Parathyroid adenoma (tissue), 2 donors: Measurements from ENCODE around the gene FAM241A.
"Not testable (repeated sequence)": the region's sequence is repeated elsewhere in the genome, so short reads cannot be mapped to it uniquely, and the experiment has no call there.

Experiments used
- H2AFZ ChIP-seq: fragments of 300-600 bp; sonication (generic); one replicate; pipeline ENCODE4 v1.7.0; 2017; ENCODE audit warnings: antibody characterized with exemption, mild to moderate bottlenecking
- H3K27ac ChIP-seq: fragments of 300-600 bp; sonication (generic); one replicate; pipeline ENCODE4 v1.7.0; 2017
- H3K27me3 ChIP-seq: fragments of 300-600 bp; sonication (generic); one replicate; pipeline ENCODE4 v1.7.0; 2017; ENCODE audit warnings: low read length; ENCODE audit not compliant: control insufficient read depth, insufficient read depth
- H3K36me3 ChIP-seq: fragments of 300-600 bp; sonication (generic); one replicate; pipeline ENCODE4 v1.7.0; 2017; ENCODE audit warnings: low read length; ENCODE audit not compliant: control insufficient read depth, insufficient read depth
- H3K4me1 ChIP-seq: fragments of 300-600 bp; sonication (generic); one replicate; pipeline ENCODE4 v1.7.0; 2017; ENCODE audit warnings: control low read depth
- H3K4me2 ChIP-seq: fragments of 300-600 bp; sonication (generic); one replicate; pipeline ENCODE4 v1.7.0; 2017; ENCODE audit warnings: low read length
- H3K4me3 ChIP-seq: fragments of 300-600 bp; sonication (generic); one replicate; pipeline ENCODE4 v1.7.0; 2017; ENCODE audit warnings: low read depth, low read length
- H3K79me2 ChIP-seq: fragments of 300-600 bp; sonication (generic); one replicate; pipeline ENCODE4 v1.7.0; 2017; ENCODE audit warnings: control low read depth
- H3K9ac ChIP-seq: fragments of 300-600 bp; sonication (generic); one replicate; pipeline ENCODE4 v1.7.0; 2017; ENCODE audit warnings: mild to moderate bottlenecking
- H3K9me3 ChIP-seq: fragments of 300-600 bp; sonication (generic); one replicate; pipeline ENCODE4 v1.7.0; 2017; ENCODE audit warnings: low read length; ENCODE audit not compliant: control insufficient read depth
- CTCF ChIP-seq: fragments of 300-600 bp; sonication (generic); IDR thresholded peaks from one replicate; pipeline ENCODE4 v1.7.0; 2017; ENCODE audit warnings: antibody characterized with exemption, mild to moderate bottlenecking
- donor health status: primary hyperparathyroidism.

Gene FAM241A

GRCh38 chr4:112176596-112176995 is 31.3 kb downstream of the FAM241A start:
- Histone ChIP-seq H3K4me1 (no peaks in the 10 kb centered on the region), H3K79me2 (no peaks in the 10 kb centered on the region), H3K9me3 (no peaks in the 10 kb centered on the region), H2AFZ (no peak overlapping the region), H3K4me2 (no peak overlapping the region), H3K9ac (no peak overlapping the region), H3K36me3 (no peaks in the 10 kb centered on the region), H3K27ac (no peak overlapping the region), H3K27me3 (no peaks in the 10 kb centered on the region), H3K4me3 (no peak overlapping the region)
- TF ChIP-seq CTCF, result no peak

- not testable (repeated sequence) for H3K9me3 ChIP-seq, H2AFZ ChIP-seq, H3K27ac ChIP-seq, H3K4me3 ChIP-seq, H3K4me1 ChIP-seq, H3K36me3 ChIP-seq, H3K9ac ChIP-seq, H3K27me3 ChIP-seq, H3K4me2 ChIP-seq, H3K79me2 ChIP-seq
These were observed 33.5 kb downstream of the FAM241A start for GRCh38 chr4:112178741-112179140.

- Histone ChIP-seq H3K27me3 (no peaks in the 10 kb centered on the region), H3K27ac (no peak overlapping the region), H3K79me2 (no peaks in the 10 kb centered on the region), H3K4me2 (no peak overlapping the region), H3K4me3 (no peak overlapping the region), H3K9ac (no peak overlapping the region), H3K4me1 (no peaks in the 10 kb centered on the region), H2AFZ (no peak overlapping the region), H3K36me3 (no peaks in the 10 kb centered on the region), H3K9me3 (no peaks in the 10 kb centered on the region)
- no peak for TF ChIP-seq CTCF
These were observed 36.2 kb downstream of the FAM241A start for GRCh38 chr4:112181358-112182000.

- no peaks in the 10 kb centered on the region for H3K79me2 ChIP-seq
- H3K36me3 ChIP-seq, result no peaks in the 10 kb centered on the region
- H3K27me3 ChIP-seq, result no peaks in the 10 kb centered on the region
- H3K4me3 ChIP-seq, result no peak overlapping the region
- no peaks in the 10 kb centered on the region for H3K9me3 ChIP-seq
- H3K9ac ChIP-seq, result no peak overlapping the region
- H3K4me1 ChIP-seq, result no peaks in the 10 kb centered on the region
- H3K27ac ChIP-seq, result no peak overlapping the region
- no peak for TF ChIP-seq CTCF
- no peak overlapping the region for H2AFZ ChIP-seq
- H3K4me2 ChIP-seq, result no peak overlapping the region
These were observed 37.4 kb downstream of the FAM241A start for GRCh38 chr4:112182604-112183003.

GRCh38 chr4:112183252-112183651 is 38.0 kb downstream of the FAM241A start:
- Histone ChIP-seq H3K79me2 (no peaks in the 10 kb centered on the region), H3K4me1 (no peaks in the 10 kb centered on the region), H3K9ac (no peak overlapping the region)

More at GRCh38 chr4:112183252-112183651, 38.0 kb downstream of the FAM241A start:
- H3K27me3 ChIP-seq, result no peaks in the 10 kb centered on the region
- no peak overlapping the region for H3K27ac ChIP-seq
- H3K9me3 ChIP-seq, result no peaks in the 10 kb centered on the region
- H3K4me2 ChIP-seq, result no peak overlapping the region
- no peak overlapping the region for H2AFZ ChIP-seq
- TF ChIP-seq CTCF, result no peak
- no peaks in the 10 kb centered on the region for H3K36me3 ChIP-seq
- no peak overlapping the region for H3K4me3 ChIP-seq
